ENCODE data around the gene MYO10. TPM values are rescaled to one million over a fixed set of nuclear protein-coding genes. Genes with fewer than 3 reads are reported as not detected.

Gene MYO10
- total and polyA plus RNA-seq, 2 donors (not counting 3 experiments of a cell fraction or from before 2014, with no cell fraction given): 36.0 to 148 TPM

DNA sequence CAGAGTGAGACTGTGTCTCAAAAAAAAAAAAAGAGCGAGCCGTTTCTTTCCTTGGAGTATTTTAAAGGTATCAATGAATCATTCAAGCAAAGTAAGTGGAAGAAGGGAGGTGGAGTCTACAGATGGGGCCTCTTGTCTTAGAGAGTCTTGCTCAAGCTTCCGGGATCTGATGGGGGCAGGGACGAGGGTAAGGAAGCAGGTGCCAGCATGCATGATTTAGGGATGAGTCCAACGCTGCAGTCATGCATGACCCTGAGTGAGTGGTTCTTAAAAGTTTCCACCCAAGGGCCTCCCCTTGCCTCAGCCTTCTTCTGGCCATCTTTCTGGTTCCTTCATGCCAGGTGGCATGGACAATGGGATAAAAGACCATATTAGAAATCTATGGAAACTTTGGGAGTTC lies 79.6 kb downstream of the MYO10 start:
- peaks cover 24% of the 10 kb centered on the region for H3K4me1 ChIP-seq (ENCODE audit: control insufficient read depth, extremely low read depth, insufficient read depth, low read length)

More for the DNA sequence above, 79.6 kb downstream of the MYO10 start:
- FAIRE-seq: no peak
- Histone ChIP-seq H3K9me1 (replicated peaks; ENCODE audit: control insufficient read depth, extremely low read depth, insufficient read depth, low read length) (no peaks in the 10 kb centered on the region), H3K4me2 (ENCODE audit: insufficient read depth, low read length) (no peak overlapping the region), H3K27me3 (ENCODE audit: control insufficient read depth in 2 of 2, insufficient read depth in 2 of 2, low read length in 2 of 2) (no peaks in the 10 kb centered on the region), H3K79me2 (ENCODE audit: control insufficient read depth, insufficient read depth, low read length) (peaks cover 86% of the 10 kb centered on the region), H4K20me1 (replicated peaks; ENCODE audit: control insufficient read depth, extremely low read depth, insufficient read depth, low read length) (peaks cover 4% of the 10 kb centered on the region), H3K9me3 (replicated peaks; ENCODE audit: control insufficient read depth, insufficient read depth, low read length) (no peaks in the 10 kb centered on the region), H2AFZ (ENCODE audit: low read depth, low read length) (no peak overlapping the region), H3K36me3 (ENCODE audit: control insufficient read depth in 2 of 2, extremely low read depth in 1 of 2, insufficient read depth in 2 of 2, low read length in 2 of 2) (peaks cover 0 to 10% of the 10 kb centered on the region in 2 experiments), H3K9ac (replicated peaks; ENCODE audit: extremely low read depth, insufficient read depth, low read length) (no peak overlapping the region), H3K4me3 (replicated peaks in 1 of 3; ENCODE audit: insufficient read depth in 1 of 3, low read depth in 1 of 3, low read length in 3 of 3) (no peak overlapping the region), H3K27ac (ENCODE audit: insufficient read depth, low read depth, low read length) (no peak overlapping the region)
- no peak for DNase-seq (ENCODE audit: low read depth, low spot score)
- ChIA-PET CTCF (interaction anchor here (1.3 to 3.2 kb wide), 3 partner anchors 27 to 333 kb away, joined by 4 to 32 read pairs (median 12); no protein-coding TSS in a partner anchor), POLR2A (no interaction called here)
- dilution Hi-C loops (cut with MboI; ENCODE audit: extremely low pct_ligation_motif_present, low sequenced_read_pairs) (no loop called here), intact Hi-C loops (cut with micrococcal nuclease) (no loop called here)
- no TSS peak for BruUV-seq (replicated peaks)
- TF ChIP-seq POLR2AphosphoS5 (IDR thresholded peaks at IDR 0.05; ENCODE audit: insufficient read depth, low read depth, low read length) (no peak), FOS (IDR thresholded peaks at IDR 0.05; ENCODE audit: borderline replicate concordance, insufficient read depth, low read length) (no peak), MYC (IDR thresholded peaks at IDR 0.05; ENCODE audit: low read depth, low read length) (no peak), EZH2 (IDR thresholded peaks at IDR 0.05; ENCODE audit: borderline replicate concordance, low read depth, low read length, severe bottlenecking) (no peak), POLR2A (IDR thresholded peaks at IDR 0.05; ENCODE audit: low read depth, low read length) (no peak), GATA2 (IDR thresholded peaks at IDR 0.05; ENCODE audit: insufficient read depth, insufficient read length, low read depth, low read length) (no peak), JUN (IDR thresholded peaks at IDR 0.05; ENCODE audit: borderline replicate concordance, insufficient read depth, insufficient read length, low read depth) (no peak)
- TF ChIP-seq, protein P1, sequence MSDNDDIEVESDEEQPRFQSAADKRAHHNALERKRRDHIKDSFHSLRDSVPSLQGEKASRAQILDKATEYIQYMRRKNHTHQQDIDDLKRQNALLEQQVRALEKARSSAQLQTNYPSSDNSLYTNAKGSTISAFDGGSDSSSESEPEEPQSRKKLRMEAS (IDR thresholded peaks at IDR 0.05; ENCODE audit: insufficient read depth, insufficient read length): no peak
- TF ChIP-seq, protein P2, sequence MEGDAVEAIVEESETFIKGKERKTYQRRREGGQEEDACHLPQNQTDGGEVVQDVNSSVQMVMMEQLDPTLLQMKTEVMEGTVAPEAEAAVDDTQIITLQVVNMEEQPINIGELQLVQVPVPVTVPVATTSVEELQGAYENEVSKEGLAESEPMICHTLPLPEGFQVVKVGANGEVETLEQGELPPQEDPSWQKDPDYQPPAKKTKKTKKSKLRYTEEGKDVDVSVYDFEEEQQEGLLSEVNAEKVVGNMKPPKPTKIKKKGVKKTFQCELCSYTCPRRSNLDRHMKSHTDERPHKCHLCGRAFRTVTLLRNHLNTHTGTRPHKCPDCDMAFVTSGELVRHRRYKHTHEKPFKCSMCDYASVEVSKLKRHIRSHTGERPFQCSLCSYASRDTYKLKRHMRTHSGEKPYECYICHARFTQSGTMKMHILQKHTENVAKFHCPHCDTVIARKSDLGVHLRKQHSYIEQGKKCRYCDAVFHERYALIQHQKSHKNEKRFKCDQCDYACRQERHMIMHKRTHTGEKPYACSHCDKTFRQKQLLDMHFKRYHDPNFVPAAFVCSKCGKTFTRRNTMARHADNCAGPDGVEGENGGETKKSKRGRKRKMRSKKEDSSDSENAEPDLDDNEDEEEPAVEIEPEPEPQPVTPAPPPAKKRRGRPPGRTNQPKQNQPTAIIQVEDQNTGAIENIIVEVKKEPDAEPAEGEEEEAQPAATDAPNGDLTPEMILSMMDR (IDR thresholded peaks at IDR 0.05; ENCODE audit: extremely low read depth in 1 of 2, insufficient read depth in 1 of 2, low read depth in 1 of 2, low read length in 2 of 2): no peak
